B cell (primary cell): Measurements from ENCODE around the gene EDN1. TPM values are rescaled to one million over a fixed set of nuclear protein-coding genes. Genes with fewer than 3 reads are reported as not detected.

Source experiments
- ATAC-seq: fragments of 200-7000 bp; cut with Tn5 transposase; one replicate; pipeline ENCODE4 v1.10.0; 2021; ENCODE audit warnings: low read depth, mild to moderate bottlenecking, moderate number of reproducible peaks, moderate library complexity
- CTCF ChIA-PET: fragments of 350-600 bp; sonication (Branson Sonifier 250); formaldehyde crosslinking; loops from one replicate; lab custom pipeline; 2021; ENCODE audit warnings: antibody characterized with exemption, inconsistent platforms; lab: Charles Lee
- POLR2A ChIA-PET: fragments of 350-600 bp; sonication (Branson Sonifier 250); formaldehyde crosslinking; loops from one replicate; lab custom pipeline; 2021; ENCODE audit warnings: antibody characterized with exemption; lab: Charles Lee
- DNase-seq: peaks from one replicate; pipeline ENCODE4 v3.0.0; 2013
- H2AFZ ChIP-seq: 2 replicates; pipeline ENCODE4 v1.6.1; 2012; ENCODE audit warnings: mild to moderate bottlenecking, low read depth, low read length; ENCODE audit not compliant: insufficient read depth, poor library complexity, severe bottlenecking
- H3K27ac ChIP-seq, 2 donors: 1 replicate in 1 of 2; 2 replicates in 1 of 2; pipeline ENCODE4 v1.5.1; 2012 to 2013; ENCODE audit warnings: low read length in 2 of 2, mild to moderate bottlenecking in 2 of 2, moderate library complexity in 1 of 2
- H3K27me3 ChIP-seq, 4 experiments: fragments of 200-600 bp in 1 of 4; sonication (generic) in 1 of 4; replicated peaks in 1 of 4; 1 replicate in 2 of 4; 2 replicates in 2 of 4; pipeline versions ENCODE4 v1.6.1 to v1.7.0; 2013 to 2016; ENCODE audit warnings: low read length in 3 of 4, mild to moderate bottlenecking in 2 of 4, mixed read lengths in 1 of 4, moderate library complexity in 1 of 4; ENCODE audit not compliant: insufficient read depth in 4 of 4, control insufficient read depth in 3 of 4; ENCODE audit errors: control extremely low read depth in 1 of 4
- H3K36me3 ChIP-seq, 2 experiments: replicated peaks in 1 of 2; 1 replicate in 1 of 2; 2 replicates in 1 of 2; pipeline versions ENCODE4 v1.6.1 to v1.7.1; 2013; ENCODE audit warnings: low read length in 1 of 2; ENCODE audit not compliant: insufficient read depth in 2 of 2, control insufficient read depth in 1 of 2; ENCODE audit errors: control extremely low read depth in 1 of 2, extremely low read depth in 1 of 2
- H3K4me1 ChIP-seq, 2 donors: fragments of 200-600 bp in 1 of 2; sonication (generic) in 1 of 2; 1 replicate in 1 of 2; 2 replicates in 1 of 2; pipeline versions ENCODE4 v1.5.1 to v1.6.1; 2013 to 2017; ENCODE audit warnings: low read length in 2 of 2; ENCODE audit not compliant: control insufficient read depth in 2 of 2, insufficient read depth in 2 of 2
- H3K4me2 ChIP-seq: replicated peaks from 2 replicates; pipeline ENCODE3; 2012; ENCODE audit warnings: mild to moderate bottlenecking, low read depth, low read length; ENCODE audit not compliant: poor library complexity, severe bottlenecking
- H3K4me3 ChIP-seq, 5 experiments: fragments of 200-600 bp in 1 of 5; sonication (generic) in 1 of 5; 1 replicate in 3 of 5; 2 replicates in 2 of 5; pipeline versions ENCODE4 v1.5.1 to v1.7.0; 2011 to 2016; ENCODE audit warnings: low read length in 4 of 5, mild to moderate bottlenecking in 4 of 5, low read depth in 2 of 5, control low read depth in 1 of 5, moderate library complexity in 1 of 5; ENCODE audit not compliant: insufficient read depth in 1 of 5; ENCODE audit errors: control extremely low read depth in 1 of 5, extremely low read depth in 1 of 5
- H3K79me2 ChIP-seq: fragments of 200-600 bp; sonication (generic); one replicate; pipeline ENCODE4 v1.6.0; 2016; ENCODE audit warnings: low read length; ENCODE audit not compliant: control insufficient read depth, insufficient read depth
- H3K9ac ChIP-seq: fragments of 200-600 bp; sonication (generic); 2 replicates; pipeline ENCODE4 v1.6.1; 2017; ENCODE audit warnings: mild to moderate bottlenecking, low read length, moderate library complexity
- H3K9me3 ChIP-seq, 3 donors: one replicate each; pipeline versions ENCODE4 v1.6.1 to v1.7.1; 2013; ENCODE audit warnings: low read length in 2 of 3; ENCODE audit not compliant: control insufficient read depth in 2 of 3, insufficient read depth in 1 of 3; ENCODE audit errors: control extremely low read depth in 1 of 3
- H4K20me1 ChIP-seq: 2 replicates; pipeline ENCODE4 v1.6.0; 2012; ENCODE audit warnings: mild to moderate bottlenecking, low read length; ENCODE audit not compliant: insufficient read depth, control insufficient read depth, poor library complexity, severe bottlenecking
- H3K27ac Mint-ChIP-seq: one replicate; pipeline ENCODE4 v1.8.0; 2021; ENCODE audit warnings: mixed read lengths
- H3K27me3 Mint-ChIP-seq: one replicate; pipeline ENCODE4 v1.8.0; 2021; ENCODE audit warnings: mixed read lengths
- H3K4me1 Mint-ChIP-seq: one replicate; pipeline ENCODE4 v1.8.0; 2021; ENCODE audit warnings: mixed read lengths
- H3K4me3 Mint-ChIP-seq: one replicate; pipeline ENCODE4 v1.8.0; 2021; ENCODE audit warnings: mixed read lengths
- H3K9me3 Mint-ChIP-seq: one replicate; pipeline ENCODE4 v1.8.0; 2022; ENCODE audit warnings: mixed read lengths; ENCODE audit not compliant: insufficient read depth
- CTCF ChIP-seq: fragments of 200-600 bp; IDR thresholded peaks from one replicate; pipeline ENCODE4 v1.8.0; 2022; ENCODE audit warnings: antibody characterized with exemption, mild to moderate bottlenecking
- EZH2 ChIP-seq: IDR thresholded peaks from 2 replicates; pipeline ENCODE4 v1.6.1; 2012; ENCODE audit warnings: borderline replicate concordance, low read depth, mild to moderate bottlenecking, moderate library complexity, low read length; ENCODE audit not compliant: insufficient read depth, poor library complexity, severe bottlenecking
- WGBS: methylation state at CpG from one replicate; pipeline ENCODE4 v1.1.5; 2013; ENCODE audit warnings: missing lambda C conversion rate; ENCODE audit not compliant: insufficient coverage; 5-methylcytosine and 5-hydroxymethylcytosine counted together
- intact Hi-C: fragments of 100-400 bp; cut with micrococcal nuclease; formaldehyde crosslinking; loops from one replicate; pipeline ENCODE4 v1.10.0; 2022
- polyA plus RNA-seq: library from polyadenylated mRNA; depleted of rRNA; stranded (reverse); fragments of >200 nt; gene quantifications from 2 replicates; pipeline ENCODE4 v1.2.3, GENCODE V29; 2012
- total RNA-seq, 2 donors: library from RNA; stranded (reverse); fragments of 120-200 nt in 1 of 2; gene quantifications; 1 replicate in 1 of 2; 2 replicates in 1 of 2; pipeline versions ENCODE4 v1.2.3 to v1.2.4, GENCODE V29; 2013 to 2022

EDN1 gene
- total and polyA plus RNA-seq, 2 donors (not counting 1 experiment from before 2014, with no cell fraction given): 1.4 to 2.1 TPM

- intact Hi-C loops: no loop called here
- H3K9me3 ChIP-seq: no peaks in the 10 kb centered on the region
- ChIA-PET CTCF (interaction anchor here (1.3 to 2.6 kb wide), 2 partner anchors 13 to 393 kb away, joined by 3 to 10 read pairs; no protein-coding TSS in a partner anchor), POLR2A (no interaction called here)
- H3K36me3 ChIP-seq: no peaks in the 10 kb centered on the region
- Mint-ChIP-seq H3K27me3 (peaks cover 26% of the 10 kb centered on the region), H3K4me1 (no peaks in the 10 kb centered on the region), H3K27ac (no peak overlapping the region), H3K4me3 (no peak overlapping the region), H3K9me3 (no peaks in the 10 kb centered on the region)
- no peak overlapping the region for H2AFZ ChIP-seq
- no peak overlapping the region for H3K4me3 ChIP-seq
- no peak overlapping the region for H3K9ac ChIP-seq
- no peaks in the 10 kb centered on the region for H3K27me3 ChIP-seq
- no peaks in the 10 kb centered on the region for H3K79me2 ChIP-seq
- DNase-seq (no peak), ATAC-seq (no peak)
- no peaks in the 10 kb centered on the region for H4K20me1 ChIP-seq
- TF ChIP-seq EZH2 (no peak), CTCF (no peak)
- WGBS: 100% methylated on average over 1 of the region's 2 CpGs
- no peak overlapping the region for H3K27ac ChIP-seq
- H3K4me1 ChIP-seq: no peaks in the 10 kb centered on the region
- H3K4me2 ChIP-seq: no peak overlapping the region
Measured at GRCh38 chr6:12246900-12247299, 43.3 kb upstream of the EDN1 start.

- no peaks in the 10 kb centered on the region for H3K4me1 Mint-ChIP-seq
- Histone ChIP-seq H4K20me1 (no peaks in the 10 kb centered on the region), H3K27ac (no peak overlapping the region), H3K27me3 (no peaks in the 10 kb centered on the region), H3K36me3 (no peaks in the 10 kb centered on the region), H3K79me2 (no peaks in the 10 kb centered on the region), H3K9me3 (no peaks in the 10 kb centered on the region), H3K4me1 (no peaks in the 10 kb centered on the region), H3K4me2 (no peak overlapping the region), H3K9ac (no peak overlapping the region), H2AFZ (no peak overlapping the region), H3K4me3 (no peak overlapping the region)
- intact Hi-C loops: no loop called here
- DNase-seq (no peak), ATAC-seq (no peak)
- peaks cover 36% of the 10 kb centered on the region for H3K27me3 Mint-ChIP-seq
- no peak overlapping the region for H3K27ac Mint-ChIP-seq
- TF ChIP-seq CTCF (no peak), EZH2 (no peak)
- CTCF ChIA-PET: no interaction called here
- no peaks in the 10 kb centered on the region for H3K9me3 Mint-ChIP-seq
- no peak overlapping the region for H3K4me3 Mint-ChIP-seq
- 63% methylated on average over 1 of the region's 4 CpGs for WGBS
- POLR2A ChIA-PET: no interaction called here
Measured at GRCh38 chr6:12249541-12250382, 40.4 kb upstream of the EDN1 start.
